Measurements from ENCODE around the gene MEI1. TPM values are rescaled to one million over a fixed set of nuclear protein-coding genes. Genes with fewer than 3 reads are reported as not detected.

MEI1 gene
- total and polyA plus RNA-seq, 2 donors (not counting 1 experiment from before 2014, with no cell fraction given) = 50.1 to 64.8 TPM

GRCh38 chr22:41658869-41659268 lies 40.4 kb upstream of the MEI1 start:
- Histone ChIP-seq H3K4me3 (ENCODE audit: control extremely low read depth in 1 of 5, extremely low read depth in 1 of 5, insufficient read depth in 1 of 5, low read depth in 2 of 5, low read length in 4 of 5) (no peak overlapping the region), H3K4me2 (replicated peaks; ENCODE audit: low read depth, low read length, poor library complexity, severe bottlenecking) (no peak overlapping the region), H4K20me1 (ENCODE audit: control insufficient read depth, insufficient read depth, low read length, poor library complexity, severe bottlenecking) (peaks cover under 1% of the 10 kb centered on the region), H3K27ac (ENCODE audit: low read length in 2 of 2) (no peak overlapping the region), H3K27me3 (replicated peaks in 1 of 4; ENCODE audit: control extremely low read depth in 1 of 4, control insufficient read depth in 3 of 4, insufficient read depth in 4 of 4, low read length in 3 of 4) (no peaks in the 10 kb centered on the region), H3K4me1 (ENCODE audit: control insufficient read depth in 2 of 2, insufficient read depth in 2 of 2, low read length in 2 of 2) (no peaks in the 10 kb centered on the region), H2AFZ (ENCODE audit: insufficient read depth, low read depth, low read length, poor library complexity, severe bottlenecking) (no peak overlapping the region), H3K9ac (ENCODE audit: low read length) (no peak overlapping the region), H3K9me3 (ENCODE audit: control extremely low read depth in 1 of 3, control insufficient read depth in 2 of 3, insufficient read depth in 1 of 3, low read length in 2 of 3) (no peaks in the 10 kb centered on the region), H3K79me2 (ENCODE audit: control insufficient read depth, insufficient read depth, low read length) (no peaks in the 10 kb centered on the region), H3K36me3 (replicated peaks in 1 of 2; ENCODE audit: control extremely low read depth in 1 of 2, control insufficient read depth in 1 of 2, extremely low read depth in 1 of 2, insufficient read depth in 2 of 2, low read length in 1 of 2) (peaks cover 3 to 88% of the 10 kb centered on the region in 2 experiments)
- intact Hi-C loops (cut with micrococcal nuclease) = no loop called here
- Mint-ChIP-seq H3K27me3 (no peaks in the 10 kb centered on the region), H3K27ac (no peak overlapping the region), H3K4me3 (no peak overlapping the region), H3K4me1 (no peaks in the 10 kb centered on the region), H3K9me3 (ENCODE audit: insufficient read depth) (no peaks in the 10 kb centered on the region)
- WGBS (ENCODE audit: insufficient coverage) = 99% methylated on average over 12 of the region's 17 CpGs
- ChIA-PET CTCF (no interaction called here), POLR2A (no interaction called here)
- ATAC-seq (ENCODE audit: low read depth) = no peak
- TF ChIP-seq EZH2 (IDR thresholded peaks at IDR 0.05; ENCODE audit: borderline replicate concordance, insufficient read depth, low read depth, low read length, poor library complexity, severe bottlenecking) = no peak
- TF ChIP-seq, protein P1, sequence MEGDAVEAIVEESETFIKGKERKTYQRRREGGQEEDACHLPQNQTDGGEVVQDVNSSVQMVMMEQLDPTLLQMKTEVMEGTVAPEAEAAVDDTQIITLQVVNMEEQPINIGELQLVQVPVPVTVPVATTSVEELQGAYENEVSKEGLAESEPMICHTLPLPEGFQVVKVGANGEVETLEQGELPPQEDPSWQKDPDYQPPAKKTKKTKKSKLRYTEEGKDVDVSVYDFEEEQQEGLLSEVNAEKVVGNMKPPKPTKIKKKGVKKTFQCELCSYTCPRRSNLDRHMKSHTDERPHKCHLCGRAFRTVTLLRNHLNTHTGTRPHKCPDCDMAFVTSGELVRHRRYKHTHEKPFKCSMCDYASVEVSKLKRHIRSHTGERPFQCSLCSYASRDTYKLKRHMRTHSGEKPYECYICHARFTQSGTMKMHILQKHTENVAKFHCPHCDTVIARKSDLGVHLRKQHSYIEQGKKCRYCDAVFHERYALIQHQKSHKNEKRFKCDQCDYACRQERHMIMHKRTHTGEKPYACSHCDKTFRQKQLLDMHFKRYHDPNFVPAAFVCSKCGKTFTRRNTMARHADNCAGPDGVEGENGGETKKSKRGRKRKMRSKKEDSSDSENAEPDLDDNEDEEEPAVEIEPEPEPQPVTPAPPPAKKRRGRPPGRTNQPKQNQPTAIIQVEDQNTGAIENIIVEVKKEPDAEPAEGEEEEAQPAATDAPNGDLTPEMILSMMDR (IDR thresholded peaks at IDR 0.05) = no peak
- no peak for DNase-seq

GRCh38 chr22:41659941-41660340 lies 39.4 kb upstream of the MEI1 start:
- TF ChIP-seq, protein P1 (IDR thresholded peaks at IDR 0.05) = no peak
- no peak for TF ChIP-seq EZH2 (IDR thresholded peaks at IDR 0.05; ENCODE audit: borderline replicate concordance, insufficient read depth, low read depth, low read length, poor library complexity, severe bottlenecking)
- no peak overlapping the region for H3K4me3 Mint-ChIP-seq
- no peaks in the 10 kb centered on the region for H3K4me1 ChIP-seq (ENCODE audit: control insufficient read depth in 2 of 2, insufficient read depth in 2 of 2, low read length in 2 of 2)
- H4K20me1 ChIP-seq (ENCODE audit: control insufficient read depth, insufficient read depth, low read length, poor library complexity, severe bottlenecking) = no peaks in the 10 kb centered on the region
- CTCF ChIA-PET = no interaction called here
- H3K4me1 Mint-ChIP-seq = no peaks in the 10 kb centered on the region
- H3K9ac ChIP-seq (ENCODE audit: low read length) = no peak overlapping the region
- H3K4me2 ChIP-seq (replicated peaks; ENCODE audit: low read depth, low read length, poor library complexity, severe bottlenecking) = no peak overlapping the region
- POLR2A ChIA-PET = no interaction called here
- DNase-seq (no peak), ATAC-seq (ENCODE audit: low read depth) (no peak)
- H3K9me3 Mint-ChIP-seq (ENCODE audit: insufficient read depth) = no peaks in the 10 kb centered on the region
- no peaks in the 10 kb centered on the region for H3K79me2 ChIP-seq (ENCODE audit: control insufficient read depth, insufficient read depth, low read length)
- no peaks in the 10 kb centered on the region for H3K9me3 ChIP-seq (ENCODE audit: control extremely low read depth in 1 of 3, control insufficient read depth in 2 of 3, insufficient read depth in 1 of 3, low read length in 2 of 3)
- WGBS (ENCODE audit: insufficient coverage) = no CpG with 5 or more reads among the region's 1 CpG
- peaks cover 2 to 88% of the 10 kb centered on the region in 2 experiments for H3K36me3 ChIP-seq (replicated peaks in 1 of 2; ENCODE audit: control extremely low read depth in 1 of 2, control insufficient read depth in 1 of 2, extremely low read depth in 1 of 2, insufficient read depth in 2 of 2, low read length in 1 of 2)
- H3K27me3 ChIP-seq (replicated peaks in 1 of 4; ENCODE audit: control extremely low read depth in 1 of 4, control insufficient read depth in 3 of 4, insufficient read depth in 4 of 4, low read length in 3 of 4) = no peaks in the 10 kb centered on the region
- H3K27me3 Mint-ChIP-seq = no peaks in the 10 kb centered on the region
- intact Hi-C loops (cut with micrococcal nuclease) = no loop called here
- H2AFZ ChIP-seq (ENCODE audit: insufficient read depth, low read depth, low read length, poor library complexity, severe bottlenecking) = no peak overlapping the region
- no peak overlapping the region for H3K27ac ChIP-seq (ENCODE audit: low read length in 2 of 2)
- no peak overlapping the region for H3K4me3 ChIP-seq (ENCODE audit: control extremely low read depth in 1 of 5, extremely low read depth in 1 of 5, insufficient read depth in 1 of 5, low read depth in 2 of 5, low read length in 4 of 5)
- no peak overlapping the region for H3K27ac Mint-ChIP-seq

Data from B cell (primary cell).